ENCODE measurements around the gene AP1S3. TPM values are rescaled to one million over a fixed set of nuclear protein-coding genes. Genes with fewer than 3 reads are reported as not detected.
A peak's percentile ranks its signal among the peaks of the same experiment; 100 is the strongest.

The AP1S3 gene
- total RNA-seq, 1 donor from 2014 or later, result 3.5 TPM

DNA sequence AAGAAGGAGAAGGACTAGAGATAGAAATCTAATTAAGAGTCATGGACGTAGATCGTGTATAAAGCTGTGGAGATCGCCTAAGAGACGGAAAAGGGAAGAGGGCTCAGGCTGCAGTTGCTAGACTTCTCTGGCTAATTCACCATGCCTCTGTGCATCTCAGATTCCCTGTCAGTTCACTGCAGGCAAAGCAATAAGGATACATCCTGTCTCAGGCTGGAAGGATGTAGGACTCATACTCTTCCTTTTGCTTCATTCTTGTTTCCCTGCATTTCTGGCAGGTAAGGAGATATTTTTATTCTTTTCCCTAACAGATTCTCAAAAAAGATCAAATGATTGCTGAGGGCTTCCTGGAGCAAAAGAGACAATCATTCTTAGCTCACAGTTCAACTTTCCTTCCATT is 112.5 kb downstream of the AP1S3 start:
- Mint-ChIP-seq H3K27me3 (ENCODE audit: unreplicated experiment) (no peaks in the 10 kb centered on the region), H3K9me3 (ENCODE audit: unreplicated experiment) (no peaks in the 10 kb centered on the region), H3K27ac (ENCODE audit: unreplicated experiment) (peak overlapping the region; percentile 95), H3K4me3 (ENCODE audit: unreplicated experiment) (peak overlapping the region; percentile 0), H3K36me3 (ENCODE audit: unreplicated experiment) (no peaks in the 10 kb centered on the region), H3K4me1 (ENCODE audit: unreplicated experiment) (peaks cover 44% of the 10 kb centered on the region)
- TF ChIP-seq, protein P1, sequence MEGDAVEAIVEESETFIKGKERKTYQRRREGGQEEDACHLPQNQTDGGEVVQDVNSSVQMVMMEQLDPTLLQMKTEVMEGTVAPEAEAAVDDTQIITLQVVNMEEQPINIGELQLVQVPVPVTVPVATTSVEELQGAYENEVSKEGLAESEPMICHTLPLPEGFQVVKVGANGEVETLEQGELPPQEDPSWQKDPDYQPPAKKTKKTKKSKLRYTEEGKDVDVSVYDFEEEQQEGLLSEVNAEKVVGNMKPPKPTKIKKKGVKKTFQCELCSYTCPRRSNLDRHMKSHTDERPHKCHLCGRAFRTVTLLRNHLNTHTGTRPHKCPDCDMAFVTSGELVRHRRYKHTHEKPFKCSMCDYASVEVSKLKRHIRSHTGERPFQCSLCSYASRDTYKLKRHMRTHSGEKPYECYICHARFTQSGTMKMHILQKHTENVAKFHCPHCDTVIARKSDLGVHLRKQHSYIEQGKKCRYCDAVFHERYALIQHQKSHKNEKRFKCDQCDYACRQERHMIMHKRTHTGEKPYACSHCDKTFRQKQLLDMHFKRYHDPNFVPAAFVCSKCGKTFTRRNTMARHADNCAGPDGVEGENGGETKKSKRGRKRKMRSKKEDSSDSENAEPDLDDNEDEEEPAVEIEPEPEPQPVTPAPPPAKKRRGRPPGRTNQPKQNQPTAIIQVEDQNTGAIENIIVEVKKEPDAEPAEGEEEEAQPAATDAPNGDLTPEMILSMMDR (IDR thresholded peaks at IDR 0.05), result no peak
- DNase-seq (ENCODE audit: extremely low spot score, unreplicated experiment), result no peak

DNA sequence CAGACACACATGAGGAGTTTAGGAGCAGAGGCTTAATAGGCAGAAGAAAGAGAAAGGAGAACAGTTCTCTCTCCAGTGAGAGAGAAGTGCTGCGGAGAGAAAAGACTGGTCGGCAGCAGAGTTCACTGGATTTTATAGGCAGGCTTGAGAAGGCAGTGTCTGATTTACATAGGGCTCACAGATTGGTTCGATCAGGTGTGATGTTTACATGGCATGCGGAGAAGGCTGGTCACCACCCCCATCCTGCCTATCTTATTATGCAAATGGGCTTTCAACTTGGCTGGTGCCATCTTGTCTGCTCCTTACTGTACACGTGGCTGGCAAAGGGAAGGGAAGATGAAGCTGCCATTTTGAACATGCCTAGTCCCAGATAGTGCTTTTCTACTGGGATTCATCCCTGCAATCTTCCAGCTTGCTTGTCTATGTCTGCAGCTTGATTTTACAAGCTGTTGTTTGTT is 113.4 kb downstream of the AP1S3 start:
- H3K4me1 Mint-ChIP-seq (ENCODE audit: unreplicated experiment), result peaks cover 46% of the 10 kb centered on the region
- peaks cover 5% of the 10 kb centered on the region for H3K9me3 Mint-ChIP-seq (ENCODE audit: unreplicated experiment)
- DNase-seq (ENCODE audit: extremely low spot score, unreplicated experiment), result no peak
- TF ChIP-seq, protein P1 (IDR thresholded peaks at IDR 0.05), result no peak
- H3K27ac Mint-ChIP-seq (ENCODE audit: unreplicated experiment), result peak overlapping the region; percentile 95
- no peaks in the 10 kb centered on the region for H3K27me3 Mint-ChIP-seq (ENCODE audit: unreplicated experiment)
- H3K4me3 Mint-ChIP-seq (ENCODE audit: unreplicated experiment), result peak overlapping the region; percentile 76
- peaks cover 3% of the 10 kb centered on the region for H3K36me3 Mint-ChIP-seq (ENCODE audit: unreplicated experiment)

DNA sequence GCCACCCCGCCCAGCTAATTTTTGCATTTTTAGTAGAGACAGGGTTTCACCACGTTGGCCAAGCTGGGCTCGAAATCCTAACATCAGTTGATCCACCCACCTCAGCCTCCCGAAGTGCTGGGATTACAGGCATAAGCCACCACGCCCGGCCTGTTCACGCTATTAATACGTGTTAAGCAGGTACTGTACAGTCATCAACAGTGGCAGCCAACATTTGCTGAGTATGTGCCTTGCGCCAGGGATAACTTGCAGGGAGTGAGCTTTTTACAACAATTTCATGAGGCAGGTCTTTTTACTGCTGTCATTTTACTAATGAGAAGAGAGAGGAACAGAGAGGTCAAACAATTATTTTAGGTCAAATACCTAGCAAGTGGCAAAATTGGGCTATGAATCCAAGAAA is 115.2 kb downstream of the AP1S3 start:
- TF ChIP-seq, protein P1 (IDR thresholded peaks at IDR 0.05), result no peak
- Mint-ChIP-seq H3K4me1 (ENCODE audit: unreplicated experiment) (peaks cover 38% of the 10 kb centered on the region), H3K4me3 (ENCODE audit: unreplicated experiment) (peak overlapping the region; percentile 48), H3K27ac (ENCODE audit: unreplicated experiment) (no peak overlapping the region), H3K9me3 (ENCODE audit: unreplicated experiment) (peaks cover 5% of the 10 kb centered on the region), H3K36me3 (ENCODE audit: unreplicated experiment) (peaks cover 10% of the 10 kb centered on the region), H3K27me3 (ENCODE audit: unreplicated experiment) (no peaks in the 10 kb centered on the region)
- DNase-seq (ENCODE audit: extremely low spot score, unreplicated experiment), result no peak

DNA sequence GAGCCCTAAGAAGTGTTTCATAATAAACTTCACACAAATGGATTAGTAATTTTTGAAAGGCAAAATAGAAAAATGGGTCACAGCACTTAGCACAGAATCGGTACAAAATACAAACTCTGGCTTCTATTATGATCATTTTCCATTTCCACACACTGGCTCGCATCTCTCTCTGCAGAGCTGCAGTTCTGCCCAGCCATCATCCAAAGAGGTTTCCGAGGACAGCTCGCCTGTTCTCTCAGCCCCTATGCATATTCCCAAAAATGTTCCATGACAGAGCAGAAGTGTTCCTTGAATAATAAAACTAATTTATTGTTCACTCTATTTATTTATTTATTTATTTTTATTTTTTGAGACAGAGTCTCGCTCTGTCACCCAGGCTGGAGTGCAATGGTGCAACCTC is 115.6 kb downstream of the AP1S3 start:
- TF ChIP-seq, protein P1 (IDR thresholded peaks at IDR 0.05), result no peak
- Mint-ChIP-seq H3K4me3 (ENCODE audit: unreplicated experiment) (no peak overlapping the region), H3K4me1 (ENCODE audit: unreplicated experiment) (peaks cover 36% of the 10 kb centered on the region), H3K27me3 (ENCODE audit: unreplicated experiment) (no peaks in the 10 kb centered on the region), H3K36me3 (ENCODE audit: unreplicated experiment) (peaks cover 13% of the 10 kb centered on the region), H3K27ac (ENCODE audit: unreplicated experiment) (no peak overlapping the region), H3K9me3 (ENCODE audit: unreplicated experiment) (peaks cover 5% of the 10 kb centered on the region)
- DNase-seq (ENCODE audit: extremely low spot score, unreplicated experiment), result no peak

DNA sequence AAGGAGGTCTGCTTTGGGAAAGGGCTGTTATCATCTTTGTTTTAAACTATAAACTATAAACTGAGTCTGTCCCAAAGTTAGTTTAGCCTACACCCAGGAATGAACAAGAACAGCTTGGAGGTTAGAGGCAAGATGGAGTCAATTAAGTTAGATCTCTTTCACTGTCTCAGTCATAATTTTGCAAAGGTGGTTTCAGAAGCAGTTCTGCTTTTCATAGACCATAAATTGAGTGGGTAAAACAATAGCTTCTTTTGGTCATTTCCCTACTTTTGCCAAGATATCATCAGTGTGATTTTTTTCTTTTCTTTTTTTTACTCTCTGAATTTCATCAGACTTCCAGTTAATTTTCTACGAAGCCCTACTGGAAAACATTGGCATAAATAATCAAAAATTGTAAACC is 117.0 kb downstream of the AP1S3 start:
- no peak for DNase-seq (ENCODE audit: extremely low spot score, unreplicated experiment)
- peaks cover 23% of the 10 kb centered on the region for H3K4me1 Mint-ChIP-seq (ENCODE audit: unreplicated experiment)
- H3K27ac Mint-ChIP-seq (ENCODE audit: unreplicated experiment), result no peak overlapping the region
- H3K9me3 Mint-ChIP-seq (ENCODE audit: unreplicated experiment), result peaks cover 5% of the 10 kb centered on the region
- TF ChIP-seq, protein P1 (IDR thresholded peaks at IDR 0.05), result no peak
- no peaks in the 10 kb centered on the region for H3K27me3 Mint-ChIP-seq (ENCODE audit: unreplicated experiment)
- peaks cover 13% of the 10 kb centered on the region for H3K36me3 Mint-ChIP-seq (ENCODE audit: unreplicated experiment)
- H3K4me3 Mint-ChIP-seq (ENCODE audit: unreplicated experiment), result no peak overlapping the region

Measured in osteocyte (in vitro differentiated cells).